ENCODE results near the gene MUTYH. TPM values are rescaled to one million over a fixed set of nuclear protein-coding genes. Genes with fewer than 3 reads are reported as not detected.

Gene MUTYH
- total RNA-seq, 1 donor from 2014 or later = 55.6 TPM

GRCh38 chr1:45340816-45341466 lies 701 bp upstream of the MUTYH start:
- Mint-ChIP-seq H3K4me1 (peaks cover 40% of the 10 kb centered on the region), H3K27me3 (no peaks in the 10 kb centered on the region), H3K27ac (peak overlapping the region; percentile 99), H3K9me3 (peaks cover 6% of the 10 kb centered on the region), H3K36me3 (ENCODE audit: low read depth) (peaks cover 55% of the 10 kb centered on the region), H3K4me3 (peak overlapping the region; percentile 98)
- DNase-seq = peak; percentile 77
- intact Hi-C loops (cut with micrococcal nuclease) = loop anchor here (1.0 to 2.0 kb wide), 9 partner anchors 15 to 540 kb away; partner anchors contain the start of genes CCDC163, EIF2B3, GPBP1L1 and HPDL

GRCh38 chr1:45337630-45338325 lies 2.5 kb downstream of the MUTYH start:
- H3K4me1 Mint-ChIP-seq = peaks cover 53% of the 10 kb centered on the region
- intact Hi-C loops (cut with micrococcal nuclease) = no loop called here

GRCh38 chr1:45335855-45336324 lies 4.3 kb downstream of the MUTYH start:
- intact Hi-C loops (cut with micrococcal nuclease) = no loop called here
- Mint-ChIP-seq H3K4me3 (no peak overlapping the region), H3K36me3 (ENCODE audit: low read depth) (peaks cover 26% of the 10 kb centered on the region), H3K9me3 (peaks cover 6% of the 10 kb centered on the region), H3K27ac (no peak overlapping the region), H3K27me3 (no peaks in the 10 kb centered on the region), H3K4me1 (peaks cover 39% of the 10 kb centered on the region)
- no peak for DNase-seq

More at GRCh38 chr1:45337630-45338325, 2.5 kb downstream of the MUTYH start:
- H3K36me3 Mint-ChIP-seq (ENCODE audit: low read depth) = peaks cover 42% of the 10 kb centered on the region
- H3K9me3 Mint-ChIP-seq = peaks cover 6% of the 10 kb centered on the region
- H3K4me3 Mint-ChIP-seq = peak overlapping the region; percentile 98
- H3K27me3 Mint-ChIP-seq = no peaks in the 10 kb centered on the region
- no peak for DNase-seq
- no peak overlapping the region for H3K27ac Mint-ChIP-seq

GRCh38 chr1:45334308-45335245 lies 5.7 kb downstream of the MUTYH start:
- DNase-seq = peak; percentile 65
- H3K4me3 Mint-ChIP-seq = no peak overlapping the region
- H3K9me3 Mint-ChIP-seq = peaks cover 6% of the 10 kb centered on the region
- peak overlapping the region; percentile 75 for H3K27ac Mint-ChIP-seq
- H3K4me1 Mint-ChIP-seq = peaks cover 36% of the 10 kb centered on the region
- H3K27me3 Mint-ChIP-seq = no peaks in the 10 kb centered on the region
- peaks cover 29% of the 10 kb centered on the region for H3K36me3 Mint-ChIP-seq (ENCODE audit: low read depth)
- intact Hi-C loops (cut with micrococcal nuclease) = loop anchor here (1.0 kb wide), 1 partner anchor 8 kb away; the partner anchor contains the start of gene HPDL

GRCh38 chr1:45332346-45332720 lies 7.9 kb downstream of the MUTYH start:
- Mint-ChIP-seq H3K27ac (no peak overlapping the region), H3K9me3 (no peaks in the 10 kb centered on the region), H3K27me3 (no peaks in the 10 kb centered on the region), H3K4me3 (no peak overlapping the region), H3K36me3 (ENCODE audit: low read depth) (peaks cover 29% of the 10 kb centered on the region), H3K4me1 (peaks cover 35% of the 10 kb centered on the region)
- intact Hi-C loops (cut with micrococcal nuclease) = no loop called here
- DNase-seq = no peak

- intact Hi-C loops (cut with micrococcal nuclease) = no loop called here
- no peak overlapping the region for H3K27ac Mint-ChIP-seq
- no peaks in the 10 kb centered on the region for H3K9me3 Mint-ChIP-seq
- H3K4me3 Mint-ChIP-seq = no peak overlapping the region
- H3K4me1 Mint-ChIP-seq = peaks cover 32% of the 10 kb centered on the region
- H3K27me3 Mint-ChIP-seq = no peaks in the 10 kb centered on the region
- DNase-seq = no peak
- H3K36me3 Mint-ChIP-seq (ENCODE audit: low read depth) = peaks cover 26% of the 10 kb centered on the region
These were observed 8.5 kb downstream of the MUTYH start for GRCh38 chr1:45331436-45332345.

GRCh38 chr1:45329445-45329844 lies 10.8 kb downstream of the MUTYH start:
- H3K4me3 Mint-ChIP-seq = no peak overlapping the region
- DNase-seq = no peak
- no peak overlapping the region for H3K27ac Mint-ChIP-seq
- H3K4me1 Mint-ChIP-seq = peaks cover 26% of the 10 kb centered on the region
- intact Hi-C loops (cut with micrococcal nuclease) = no loop called here
- H3K27me3 Mint-ChIP-seq = no peaks in the 10 kb centered on the region
- peaks cover 24% of the 10 kb centered on the region for H3K36me3 Mint-ChIP-seq (ENCODE audit: low read depth)
- H3K9me3 Mint-ChIP-seq = no peaks in the 10 kb centered on the region

- no peaks in the 10 kb centered on the region for H3K9me3 Mint-ChIP-seq
- H3K27me3 Mint-ChIP-seq = no peaks in the 10 kb centered on the region
- H3K27ac Mint-ChIP-seq = no peak overlapping the region
- H3K36me3 Mint-ChIP-seq (ENCODE audit: low read depth) = peaks cover 24% of the 10 kb centered on the region
- peaks cover 23% of the 10 kb centered on the region for H3K4me1 Mint-ChIP-seq
- intact Hi-C loops (cut with micrococcal nuclease) = no loop called here
- DNase-seq = no peak
- peak overlapping the region; percentile 86 for H3K4me3 Mint-ChIP-seq
These were observed 11.6 kb downstream of the MUTYH start for GRCh38 chr1:45328680-45329079.

GRCh38 chr1:45327644-45328515 lies 12.4 kb downstream of the MUTYH start:
- peak overlapping the region; percentile 86 for H3K4me3 Mint-ChIP-seq
- peaks cover 22% of the 10 kb centered on the region for H3K36me3 Mint-ChIP-seq (ENCODE audit: low read depth)
- H3K27me3 Mint-ChIP-seq = no peaks in the 10 kb centered on the region
- H3K27ac Mint-ChIP-seq = peak overlapping the region; percentile 70
- intact Hi-C loops (cut with micrococcal nuclease) = loop anchor here (2.0 kb wide), 1 partner anchor 23 kb away; no protein-coding TSS in a partner anchor
- peaks cover 23% of the 10 kb centered on the region for H3K4me1 Mint-ChIP-seq
- DNase-seq = no peak
- no peaks in the 10 kb centered on the region for H3K9me3 Mint-ChIP-seq

- Mint-ChIP-seq H3K27ac (peak within 1 kb of the TSS; percentile 79), H3K36me3 (ENCODE audit: low read depth) (peaks cover 21% of the 10 kb centered on the region), H3K9me3 (no peaks in the 10 kb centered on the region), H3K27me3 (no peaks in the 10 kb centered on the region), H3K4me1 (peaks cover 23% of the 10 kb centered on the region), H3K4me3 (peak within 1 kb of the TSS; percentile 86)
- intact Hi-C loops (cut with micrococcal nuclease) = loop anchor here (1.0 to 2.0 kb wide), 3 partner anchors 7 to 22 kb away; partner anchors contain the start of genes MUTYH and TOE1
- DNase-seq = peak; percentile 86
These were observed 13.3 kb downstream of the MUTYH start, which contains the start of gene HPDL for GRCh38 chr1:45326627-45327623. TSS of gene HPDL (plus strand) at chr1:45326895. CDS start at chr1:45327149, 254 bp downstream.

Data from activated CD4-positive, alpha-beta T cell treated with anti-CD3 and anti-CD28 coated beads, Interleukin-2, amount 10 ng/mL, durations not matched to agents 24 days and 14 days (primary cell).